HCT116 (cell line): Measurements from ENCODE around the gene RAD50. TPM values are rescaled to one million over a fixed set of nuclear protein-coding genes. Genes with fewer than 3 reads are reported as not detected.
"Not testable (repeated sequence)": the region's sequence is repeated elsewhere in the genome, so short reads cannot be mapped to it uniquely, and the experiment has no call there.

Source experiments
- ATAC-seq: fragments of 200-7000 bp; cut with Tn5 transposase; 2 replicates; pipeline ENCODE4 v1.9.1; 2020; ENCODE audit warnings: mild to moderate bottlenecking, moderate library complexity
- BruUV-seq: library from RNA; stranded (reverse); fragments of 400-500 nt; replicated peaks from 2 replicates; lab custom pipeline; 2021; lab: Mats Ljungman, UMichigan
- CTCF ChIA-PET: fragments of 300-600 bp; sonication (Branson Sonifier 250); formaldehyde crosslinking; loops from one replicate; lab custom pipeline; 2021; ENCODE audit warnings: antibody characterized with exemption; lab: Charles Lee
- POLR2A ChIA-PET: fragments of 300-600, 350-600 bp; sonication (Branson Sonifier 250); formaldehyde crosslinking; loops from one replicate; lab custom pipeline; 2021; ENCODE audit warnings: antibody characterized with exemption; lab: Charles Lee
- RAD21 ChIA-PET, 2 experiments: fragments of 300-600 bp; sonication (Branson Sonifier 250); formaldehyde crosslinking; loops; one replicate each; lab custom pipeline; 2023; ENCODE audit warnings: low total read pairs in 2 of 2; ENCODE audit not compliant: uncharacterized antibody in 2 of 2, unreplicated experiment in 2 of 2, low non-redundant PET in 1 of 2; lab: Charles Lee
- DNase-seq: peaks from one replicate; pipeline ENCODE4 v3.0.0-alpha.2; 2010; ENCODE audit warnings: low read depth, low spot score
- H2AFZ ChIP-seq: fragments of 200-600 bp; shearing (Covaris generic), sonication (generic); 2 replicates; pipeline ENCODE4 v1.6.1; 2017; ENCODE audit warnings: low read depth, mixed run types, mixed read lengths, antibody characterized with exemption, low read length; ENCODE audit not compliant: poor library complexity, severe bottlenecking
- H3K27ac ChIP-seq: 2 replicates; pipeline ENCODE4 v1.5.1; 2012; ENCODE audit warnings: low read depth, low read length
- H3K27me3 ChIP-seq: fragments of 200-600 bp; sonication (generic); 2 replicates; pipeline ENCODE4 v1.6.1; 2016; ENCODE audit warnings: mixed run types, low read length, mixed read lengths; ENCODE audit not compliant: insufficient read depth
- H3K36me3 ChIP-seq, 2 experiments: fragments of 200-500 bp in 1 of 2; fragments of 200-600 bp in 1 of 2; sonication (Bioruptor generic) in 1 of 2; sonication (generic) in 1 of 2; 2 replicates each; pipeline versions ENCODE4 v1.5.1 to v1.6.1; 2014 to 2016; ENCODE audit warnings: low read length in 2 of 2, inconsistent platforms in 1 of 2, mixed read lengths in 1 of 2, mixed run types in 1 of 2; ENCODE audit not compliant: insufficient read depth in 2 of 2, control insufficient read depth in 1 of 2
- H3K4me1 ChIP-seq, 2 experiments: fragments of 200-600 bp in 1 of 2; sonication (generic) in 1 of 2; 2 replicates each; pipeline versions ENCODE4 v1.5.1 to v1.6.1; 2012 to 2017; ENCODE audit warnings: low read length in 2 of 2, inconsistent platforms in 1 of 2, mild to moderate bottlenecking in 1 of 2, mixed read lengths in 1 of 2, mixed run types in 1 of 2, moderate library complexity in 1 of 2; ENCODE audit not compliant: insufficient read depth in 2 of 2, control insufficient read depth in 1 of 2
- H3K4me2 ChIP-seq: fragments of 200-600 bp; sonication (generic); 2 replicates; pipeline ENCODE4 v1.6.1; 2017; ENCODE audit warnings: mixed run types, low read length, mixed read lengths
- H3K4me3 ChIP-seq, 2 experiments: fragments of 200-600 bp in 1 of 2; sonication (generic) in 1 of 2; replicated peaks in 1 of 2; 2 replicates each; pipeline ENCODE4 v1.5.1; 2011 to 2016; ENCODE audit warnings: low read length in 2 of 2, control low read depth in 1 of 2, low read depth in 1 of 2, mild to moderate bottlenecking in 1 of 2, mixed read lengths in 1 of 2, mixed run types in 1 of 2
- H3K79me2 ChIP-seq: fragments of 200-600 bp; sonication (generic); 2 replicates; pipeline ENCODE4 v1.6.1; 2017; ENCODE audit warnings: mild to moderate bottlenecking, mixed run types, low read length, moderate library complexity, mixed read lengths; ENCODE audit not compliant: insufficient read depth
- H3K9ac ChIP-seq: fragments of 200-600 bp; sonication (generic); 2 replicates; pipeline ENCODE4 v1.6.1; 2016; ENCODE audit warnings: low read length, mixed read lengths
- H3K9me2 ChIP-seq: fragments of 200-600 bp; sonication (generic), shearing (Covaris generic); 2 replicates; pipeline ENCODE4 v1.6.1; 2017; ENCODE audit warnings: mixed run types, mild to moderate bottlenecking, moderate library complexity; ENCODE audit not compliant: insufficient read depth
- H3K9me3 ChIP-seq, 2 experiments: fragments of 200-500 bp in 1 of 2; fragments of 200-600 bp in 1 of 2; sonication (Bioruptor generic) in 1 of 2; sonication (generic) in 1 of 2; 2 replicates each; pipeline ENCODE4 v1.6.1; 2014 to 2017; ENCODE audit warnings: low read length in 2 of 2, mixed read lengths in 2 of 2, inconsistent platforms in 1 of 2, low read depth in 1 of 2, mild to moderate bottlenecking in 1 of 2, mixed run types in 1 of 2, moderate library complexity in 1 of 2; ENCODE audit not compliant: control insufficient read depth in 1 of 2, insufficient read depth in 1 of 2
- H4K20me1 ChIP-seq: fragments of 200-600 bp; sonication (generic), shearing (Covaris generic); 2 replicates; pipeline ENCODE4 v1.6.1; 2017; ENCODE audit warnings: mixed run types, mild to moderate bottlenecking, moderate library complexity; ENCODE audit not compliant: insufficient read depth
- CEBPB ChIP-seq: IDR thresholded peaks from 2 replicates; pipeline ENCODE4 v1.6.1; 2012; ENCODE audit warnings: low read depth
- ELF1 ChIP-seq: IDR thresholded peaks from 2 replicates; pipeline ENCODE4 v1.6.1; 2012; ENCODE audit warnings: low read depth, borderline replicate concordance
- EZH2 ChIP-seq: fragments of 200-600 bp; sonication (generic); IDR thresholded peaks from 2 replicates; pipeline ENCODE4 v1.6.1; 2017; ENCODE audit warnings: antibody characterized with exemption, mixed run types
- FOSL1 ChIP-seq: IDR thresholded peaks from 2 replicates; pipeline ENCODE4 v1.6.1; 2012; ENCODE audit warnings: low read depth
- JUND ChIP-seq: IDR thresholded peaks from 2 replicates; pipeline ENCODE4 v1.6.1; 2012
- YY1 ChIP-seq: IDR thresholded peaks from 2 replicates; pipeline ENCODE4 v1.6.1; 2011; ENCODE audit warnings: low read length, low read depth, moderate library complexity, mild to moderate bottlenecking; ENCODE audit not compliant: insufficient replicate concordance; ENCODE audit errors: extremely low read depth
- ZNF274 ChIP-seq: fragments of 200-500 bp; sonication (Bioruptor generic); IDR thresholded peaks from 2 replicates; pipeline ENCODE4 v1.6.1; 2014; ENCODE audit warnings: mild to moderate bottlenecking, low read depth, low read length, inconsistent platforms
- intact Hi-C: fragments of 100-400 bp; cut with micrococcal nuclease; formaldehyde crosslinking; loops from 2 replicates; pipeline ENCODE4 v1.10.0; 2022
- total RNA-seq: library from RNA; stranded (reverse); gene quantifications from one replicate; pipeline ENCODE4 v1.2.1, GENCODE V29; 2021; ENCODE audit not compliant: unreplicated experiment
- TF ChIP-seq, protein P1 (sequence below): IDR thresholded peaks from 2 replicates; pipeline ENCODE4 v1.6.1; 2012; ENCODE audit warnings: low read depth
- TF ChIP-seq, protein P2 (sequence below): IDR thresholded peaks from 2 replicates; pipeline ENCODE4 v1.6.1; 2011; ENCODE audit warnings: mild to moderate bottlenecking, low read length, moderate library complexity; ENCODE audit not compliant: insufficient replicate concordance; ENCODE audit errors: extremely low read depth

The RAD50 gene
- total RNA-seq, 1 experiment from 2014 or later = 43.6 TPM

DNA sequence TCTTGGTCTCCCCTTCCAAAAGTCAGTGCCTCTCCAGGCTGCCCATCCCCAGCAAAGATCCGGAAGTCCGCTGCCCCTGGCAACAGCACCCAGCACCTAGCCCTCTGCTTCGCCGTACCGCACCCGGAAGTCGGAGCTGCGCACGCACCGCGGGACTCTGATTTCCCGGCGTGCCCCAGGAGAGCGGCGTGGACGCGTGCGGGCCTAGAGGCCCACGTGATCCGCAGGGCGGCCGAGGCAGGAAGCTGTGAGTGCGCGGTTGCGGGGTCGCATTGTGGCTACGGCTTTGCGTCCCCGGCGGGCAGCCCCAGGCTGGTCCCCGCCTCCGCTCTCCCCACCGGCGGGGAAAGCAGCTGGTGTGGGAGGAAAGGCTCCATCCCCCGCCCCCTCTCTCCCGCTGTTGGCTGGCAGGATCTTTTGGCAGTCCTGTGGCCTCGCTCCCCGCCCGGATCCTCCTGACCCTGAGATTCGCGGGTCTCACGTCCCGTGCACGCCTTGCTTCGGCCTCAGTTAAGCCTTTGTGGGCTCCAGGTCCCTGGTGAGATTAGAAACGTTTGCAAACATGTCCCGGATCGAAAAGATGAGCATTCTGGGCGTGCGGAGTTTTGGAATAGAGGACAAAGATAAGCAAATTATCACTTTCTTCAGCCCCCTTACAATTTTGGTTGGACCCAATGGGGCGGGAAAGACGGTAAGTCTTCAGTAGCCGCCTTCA is at the start of gene RAD50 (continued):
- peak; percentile 100 for TF ChIP-seq ELF1

DNA sequence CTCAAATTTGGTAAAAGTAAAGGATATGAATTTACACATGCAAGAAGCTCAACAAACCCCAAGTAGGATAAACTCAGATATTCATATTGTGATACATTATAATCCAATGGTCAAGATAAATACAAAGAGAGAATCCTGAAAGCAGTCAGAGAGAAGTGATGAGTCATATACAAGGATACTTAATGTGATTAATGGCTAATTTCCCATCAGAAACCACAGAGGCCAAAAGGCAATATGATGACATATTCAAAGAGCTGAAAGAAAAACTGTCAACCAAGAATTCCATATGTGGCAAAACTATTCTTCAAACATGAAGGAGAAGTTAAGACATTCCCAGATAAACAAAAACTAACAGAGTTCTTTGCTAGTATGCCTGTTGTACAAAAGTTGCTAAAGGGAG is 46.7 kb upstream of the RAD50 start:
- intact Hi-C loops = no loop called here
- RAD21 ChIA-PET = interaction anchor here in 1 of 2 experiments (0.5 kb wide), 1 partner anchor 124 kb away, joined by 3 read pairs; no protein-coding TSS in a partner anchor
- no peak for DNase-seq
- H3K36me3 ChIP-seq = no peaks in the 10 kb centered on the region
- no peaks in the 10 kb centered on the region for H4K20me1 ChIP-seq
- H3K4me2 ChIP-seq = peak overlapping the region; percentile 20; the same call in 1 of the 2 replicates
- H3K27ac ChIP-seq = no peak overlapping the region
- H3K4me3 ChIP-seq = no peak overlapping the region
- peaks cover 8 to 21% of the 10 kb centered on the region in 2 experiments for H3K4me1 ChIP-seq
- H3K27me3 ChIP-seq = no peaks in the 10 kb centered on the region
- no TSS peak for BruUV-seq
- ATAC-seq = no peak
- H3K9me3 ChIP-seq = 0 out of 4 replicates have a peak, but pooled peaks cover 0 to 4% of the 10 kb centered on the region in 2 experiments
- no peaks in the 10 kb centered on the region for H3K79me2 ChIP-seq
- POLR2A ChIA-PET = interaction anchor here (1.2 kb wide), 1 partner anchor 14 kb away, joined by 4 read pairs; no protein-coding TSS in a partner anchor
- no peak for TF ChIP-seq YY1
- TF ChIP-seq, protein P1, sequence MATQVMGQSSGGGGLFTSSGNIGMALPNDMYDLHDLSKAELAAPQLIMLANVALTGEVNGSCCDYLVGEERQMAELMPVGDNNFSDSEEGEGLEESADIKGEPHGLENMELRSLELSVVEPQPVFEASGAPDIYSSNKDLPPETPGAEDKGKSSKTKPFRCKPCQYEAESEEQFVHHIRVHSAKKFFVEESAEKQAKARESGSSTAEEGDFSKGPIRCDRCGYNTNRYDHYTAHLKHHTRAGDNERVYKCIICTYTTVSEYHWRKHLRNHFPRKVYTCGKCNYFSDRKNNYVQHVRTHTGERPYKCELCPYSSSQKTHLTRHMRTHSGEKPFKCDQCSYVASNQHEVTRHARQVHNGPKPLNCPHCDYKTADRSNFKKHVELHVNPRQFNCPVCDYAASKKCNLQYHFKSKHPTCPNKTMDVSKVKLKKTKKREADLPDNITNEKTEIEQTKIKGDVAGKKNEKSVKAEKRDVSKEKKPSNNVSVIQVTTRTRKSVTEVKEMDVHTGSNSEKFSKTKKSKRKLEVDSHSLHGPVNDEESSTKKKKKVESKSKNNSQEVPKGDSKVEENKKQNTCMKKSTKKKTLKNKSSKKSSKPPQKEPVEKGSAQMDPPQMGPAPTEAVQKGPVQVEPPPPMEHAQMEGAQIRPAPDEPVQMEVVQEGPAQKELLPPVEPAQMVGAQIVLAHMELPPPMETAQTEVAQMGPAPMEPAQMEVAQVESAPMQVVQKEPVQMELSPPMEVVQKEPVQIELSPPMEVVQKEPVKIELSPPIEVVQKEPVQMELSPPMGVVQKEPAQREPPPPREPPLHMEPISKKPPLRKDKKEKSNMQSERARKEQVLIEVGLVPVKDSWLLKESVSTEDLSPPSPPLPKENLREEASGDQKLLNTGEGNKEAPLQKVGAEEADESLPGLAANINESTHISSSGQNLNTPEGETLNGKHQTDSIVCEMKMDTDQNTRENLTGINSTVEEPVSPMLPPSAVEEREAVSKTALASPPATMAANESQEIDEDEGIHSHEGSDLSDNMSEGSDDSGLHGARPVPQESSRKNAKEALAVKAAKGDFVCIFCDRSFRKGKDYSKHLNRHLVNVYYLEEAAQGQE = no peak
- TF ChIP-seq CEBPB = peak; percentile 52; the same call in 1 of the 2 replicates
- TF ChIP-seq ZNF274 = no peak
- TF ChIP-seq EZH2 = no peak
- TF ChIP-seq JUND = 0 out of 2 replicates have a peak, but pooled peaks have one; percentile 14
- peak; percentile 33; the same call in 1 of the 2 replicates for TF ChIP-seq FOSL1
- TF ChIP-seq, protein P2, sequence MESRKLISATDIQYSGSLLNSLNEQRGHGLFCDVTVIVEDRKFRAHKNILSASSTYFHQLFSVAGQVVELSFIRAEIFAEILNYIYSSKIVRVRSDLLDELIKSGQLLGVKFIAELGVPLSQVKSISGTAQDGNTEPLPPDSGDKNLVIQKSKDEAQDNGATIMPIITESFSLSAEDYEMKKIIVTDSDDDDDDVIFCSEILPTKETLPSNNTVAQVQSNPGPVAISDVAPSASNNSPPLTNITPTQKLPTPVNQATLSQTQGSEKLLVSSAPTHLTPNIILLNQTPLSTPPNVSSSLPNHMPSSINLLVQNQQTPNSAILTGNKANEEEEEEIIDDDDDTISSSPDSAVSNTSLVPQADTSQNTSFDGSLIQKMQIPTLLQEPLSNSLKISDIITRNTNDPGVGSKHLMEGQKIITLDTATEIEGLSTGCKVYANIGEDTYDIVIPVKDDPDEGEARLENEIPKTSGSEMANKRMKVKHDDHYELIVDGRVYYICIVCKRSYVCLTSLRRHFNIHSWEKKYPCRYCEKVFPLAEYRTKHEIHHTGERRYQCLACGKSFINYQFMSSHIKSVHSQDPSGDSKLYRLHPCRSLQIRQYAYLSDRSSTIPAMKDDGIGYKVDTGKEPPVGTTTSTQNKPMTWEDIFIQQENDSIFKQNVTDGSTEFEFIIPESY = no peak
- no peak for TF ChIP-seq ELF1
- H3K9me2 ChIP-seq = no peaks in the 10 kb centered on the region
- H3K9ac ChIP-seq = no peak overlapping the region
- CTCF ChIA-PET = interaction anchor here (0.8 to 1.3 kb wide), 2 partner anchors 9 to 310 kb away, joined by 3 read pairs; no protein-coding TSS in a partner anchor
- H2AFZ ChIP-seq = peak overlapping the region; percentile 36

DNA sequence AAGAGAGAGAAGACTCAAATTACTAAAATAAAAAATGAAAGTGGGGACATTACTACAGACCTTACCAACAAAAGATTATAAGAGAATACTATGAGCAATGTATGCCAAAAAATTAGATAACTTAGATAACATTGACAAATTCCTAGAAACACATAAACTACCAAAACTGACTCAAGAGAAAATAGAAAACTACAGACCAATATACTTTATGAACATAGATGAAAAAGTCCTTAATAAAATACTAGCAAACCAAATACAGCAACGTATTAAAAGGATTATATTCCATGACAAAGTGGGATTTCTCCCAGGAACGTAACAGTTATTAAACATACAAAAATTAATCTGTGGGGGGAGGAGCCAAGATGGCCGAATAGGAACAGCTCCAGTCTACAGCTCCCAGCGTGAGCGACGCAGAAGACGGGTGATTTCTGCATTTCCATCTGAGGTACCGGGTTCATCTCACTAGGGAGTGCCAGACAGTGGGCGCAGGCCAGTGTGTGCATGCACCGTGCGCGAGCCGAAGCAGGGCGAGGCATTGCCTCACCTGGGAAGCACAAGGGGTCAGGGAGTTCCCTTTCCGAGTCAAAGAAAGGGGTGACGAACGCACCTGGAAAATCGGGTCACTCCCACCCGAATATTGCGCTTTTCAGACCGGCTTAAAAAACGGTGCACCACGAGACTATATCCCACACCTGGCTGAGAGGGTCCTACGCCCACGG is 43.0 kb upstream of the RAD50 start:
- POLR2A ChIA-PET, H3K36me3 ChIP-seq, H3K9me3 ChIP-seq, H3K27me3 ChIP-seq, ATAC-seq, H3K27ac ChIP-seq, H3K9ac ChIP-seq, intact Hi-C loops, H4K20me1 ChIP-seq, CTCF ChIA-PET, H2AFZ ChIP-seq, H3K9me2 ChIP-seq, BruUV-seq, H3K4me3 ChIP-seq, DNase-seq, H3K79me2 ChIP-seq, H3K4me2 ChIP-seq, RAD21 ChIA-PET: not testable (repeated sequence)
- peaks cover 8 to 11% of the 10 kb centered on the region in 2 experiments for H3K4me1 ChIP-seq
